SHP77 treated with DMSO at 0.1 percent for 48 hours (cell line): Measurements from ENCODE around the gene GHR.
"Not testable (repeated sequence)": the region's sequence is repeated elsewhere in the genome, so short reads cannot be mapped to it uniquely, and the experiment has no call there.

Experiments used
- DNase-seq: peaks from one replicate; lab custom pipeline; 2025; lab: John Stamatoyannopoulos, UW

The GHR gene

GRCh38 chr5:42569953-42570548 lies 146.8 kb downstream of the GHR start:
- DNase-seq = no peak

DNA sequence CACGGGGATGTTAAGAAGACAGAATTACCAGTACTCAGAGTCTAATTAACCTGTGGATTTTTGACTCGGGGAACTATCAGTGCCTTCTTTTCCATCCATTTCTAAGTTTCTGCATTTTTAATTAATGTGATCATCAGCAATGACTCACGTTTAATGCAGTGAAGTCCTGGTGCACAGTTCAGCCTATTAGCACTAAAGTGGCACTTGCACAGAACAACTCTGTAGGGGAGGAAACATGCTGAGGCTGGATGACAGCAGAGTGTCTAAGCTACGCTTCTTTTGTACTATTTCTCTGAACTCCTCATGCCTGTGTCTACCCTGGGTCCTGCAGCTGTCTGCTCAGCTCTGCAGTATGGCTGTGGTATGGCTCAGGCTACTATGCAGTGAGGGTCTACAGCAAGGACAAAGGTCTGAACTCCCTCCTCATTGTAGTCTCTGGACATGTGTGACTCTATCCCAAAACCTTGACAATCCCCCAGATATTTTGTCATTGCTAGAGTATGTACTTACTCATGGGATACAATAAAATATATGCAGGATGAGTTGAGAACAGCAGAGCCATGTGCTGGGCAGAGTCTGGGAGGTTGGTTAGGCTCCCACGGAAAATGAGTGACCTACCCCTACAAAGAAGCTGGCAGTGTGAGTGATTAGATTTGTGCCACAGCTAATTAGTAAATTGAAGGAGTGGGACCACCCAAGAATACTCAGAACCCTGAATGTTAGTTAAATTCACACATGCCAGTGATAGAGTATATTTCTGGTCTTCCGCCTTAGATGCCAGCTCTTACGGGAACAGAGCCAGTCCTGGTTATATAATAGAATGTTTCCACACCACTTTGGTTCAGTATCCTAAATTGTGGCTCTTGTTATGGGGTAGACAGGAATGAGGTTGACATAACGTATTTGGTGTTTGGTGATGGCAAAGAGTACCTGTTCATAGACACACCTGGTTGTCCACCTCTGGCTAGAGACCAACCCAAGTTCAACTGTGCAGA lies 148.0 kb downstream of the GHR start:
- no peak for DNase-seq

GRCh38 chr5:42572313-42572712 lies 149.1 kb downstream of the GHR start:
- no peak for DNase-seq

DNA sequence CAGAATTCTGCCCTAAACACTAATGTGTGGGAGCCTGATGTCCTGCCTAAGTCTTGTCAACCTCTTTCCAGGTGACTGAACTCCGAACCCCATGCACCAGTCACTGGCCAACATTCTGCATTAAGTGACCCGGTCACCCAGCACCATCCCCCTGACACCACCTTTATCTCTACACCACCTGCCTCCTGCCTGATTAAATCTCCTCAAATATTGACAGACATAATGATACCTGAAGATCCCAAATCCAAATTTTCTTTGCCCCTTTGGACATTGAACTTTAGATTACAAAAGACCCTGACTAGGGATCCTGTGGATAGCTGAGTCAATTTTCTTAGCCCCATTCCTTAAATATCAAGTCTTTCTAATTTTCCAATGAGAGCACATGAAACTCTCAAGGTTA lies 150.1 kb downstream of the GHR start:
- no peak for DNase-seq

DNA sequence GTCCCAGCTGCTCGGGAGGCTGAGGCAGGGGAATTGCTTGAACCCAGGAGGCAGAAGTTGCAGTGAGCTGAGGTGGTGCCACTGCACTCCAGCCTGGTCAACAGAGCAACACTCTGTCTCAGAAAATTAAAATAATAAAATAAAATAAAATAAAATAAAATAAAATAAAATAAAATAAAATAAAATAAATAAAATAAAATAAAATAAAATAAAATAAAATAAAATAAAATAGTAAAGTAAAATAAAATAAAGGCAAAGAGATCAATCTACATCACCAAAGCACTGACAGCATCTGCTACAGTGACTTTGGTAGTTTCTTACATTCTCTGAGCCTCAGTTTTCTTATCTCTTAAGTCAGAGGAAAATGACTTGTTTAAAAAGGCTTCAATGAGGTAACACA lies 152.7 kb downstream of the GHR start:
- DNase-seq = not testable (repeated sequence)

- DNase-seq = not testable (repeated sequence)
These were observed 155.7 kb downstream of the GHR start for GRCh38 chr5:42578901-42579300.

- DNase-seq = no peak
These were observed 156.1 kb downstream of the GHR start for GRCh38 chr5:42579320-42579719.

- DNase-seq = no peak
These were observed 158.6 kb downstream of the GHR start for GRCh38 chr5:42581845-42582244.

- DNase-seq = no peak
These were observed 159.5 kb downstream of the GHR start for GRCh38 chr5:42582723-42583122.

DNA sequence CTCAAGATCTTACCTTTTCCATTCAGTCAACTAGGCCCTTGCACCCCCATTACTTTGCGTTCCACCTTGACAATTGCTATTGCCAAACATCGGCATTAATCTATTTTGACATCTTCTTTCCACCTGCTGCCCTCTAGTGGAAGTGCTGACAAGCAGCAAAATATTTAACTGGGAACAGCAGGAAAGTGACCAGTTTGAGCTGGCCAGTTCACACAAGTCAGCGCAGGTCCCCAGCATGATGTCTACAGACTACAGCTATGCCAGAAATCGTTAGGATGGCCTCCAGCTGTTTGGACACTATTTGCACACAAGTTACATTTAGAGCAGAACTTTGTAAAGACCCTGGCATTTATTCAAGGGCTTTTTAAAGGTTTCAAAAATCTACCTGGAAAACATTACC lies 160.1 kb downstream of the GHR start:
- peak; percentile 61 for DNase-seq

DNA sequence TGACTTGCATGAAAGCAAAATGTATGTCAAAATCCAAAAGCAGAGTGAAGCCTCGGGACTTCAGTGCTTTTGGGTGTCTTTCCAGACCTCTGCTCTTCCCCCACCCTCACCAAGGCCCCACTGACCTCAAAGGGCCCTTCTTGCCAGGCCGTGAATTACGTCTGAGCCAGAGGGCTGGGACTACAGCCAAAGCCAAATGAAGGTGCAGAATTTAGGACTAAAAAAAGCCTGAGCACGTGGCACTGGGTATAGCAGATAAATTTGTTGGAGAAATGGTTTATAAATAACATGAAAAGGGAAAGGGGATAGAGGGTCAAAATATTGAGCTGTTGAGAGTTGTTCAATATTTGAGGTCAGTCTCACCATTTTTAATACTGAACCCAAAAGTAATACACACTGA lies 163.4 kb downstream of the GHR start:
- no peak for DNase-seq

- no peak for DNase-seq
These were observed 164.0 kb downstream of the GHR start for GRCh38 chr5:42587096-42587723.

- no peak for DNase-seq
These were observed 167.3 kb downstream of the GHR start for GRCh38 chr5:42590566-42590965.

- no peak for DNase-seq
These were observed 167.8 kb downstream of the GHR start for GRCh38 chr5:42591015-42591414.

- no peak for DNase-seq
These were observed 169.3 kb downstream of the GHR start for GRCh38 chr5:42592401-42593140.

DNA sequence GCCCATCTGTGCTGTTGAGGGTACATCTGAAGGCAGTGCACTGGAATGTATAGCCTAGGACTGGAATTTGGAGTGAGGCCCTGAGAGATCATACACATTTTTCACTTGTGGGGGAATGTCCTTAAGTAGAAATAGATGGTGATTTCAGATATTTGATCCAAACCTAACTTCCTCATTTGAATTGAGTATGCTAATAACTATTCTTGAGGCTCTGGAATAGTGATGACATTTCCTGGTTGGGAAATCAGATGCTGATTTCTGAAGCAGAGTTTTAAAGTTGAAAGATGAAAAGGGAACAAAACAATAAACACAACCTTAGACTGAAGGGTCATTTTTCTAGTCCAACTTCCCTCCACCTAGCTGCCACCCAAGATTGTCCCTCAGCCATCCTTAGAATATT lies 170.4 kb downstream of the GHR start:
- DNase-seq = no peak

DNA sequence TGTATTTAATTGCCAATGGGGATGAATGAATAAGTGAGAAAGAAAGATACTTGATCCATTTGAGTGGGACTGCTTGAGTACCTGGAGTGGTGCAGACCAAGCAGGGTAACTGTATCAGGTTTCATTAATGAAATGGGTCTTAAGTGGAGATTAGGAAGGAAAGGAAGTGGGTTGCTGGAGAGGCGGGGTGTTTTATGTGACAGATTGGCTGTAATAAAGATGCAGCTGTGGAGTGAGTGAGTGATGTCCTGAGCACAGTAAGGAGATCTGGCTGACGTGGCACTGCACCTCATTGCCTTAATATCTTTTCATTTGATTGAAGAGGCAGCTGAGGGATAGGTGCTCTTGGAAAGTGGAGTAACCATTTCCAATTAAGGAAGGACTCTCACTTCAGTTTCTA lies 172.4 kb downstream of the GHR start:
- no peak for DNase-seq

GRCh38 chr5:42596817-42597216 lies 173.6 kb downstream of the GHR start:
- DNase-seq = no peak

GRCh38 chr5:42597318-42597937 lies 174.2 kb downstream of the GHR start:
- no peak for DNase-seq

GRCh38 chr5:42598311-42598710 lies 175.1 kb downstream of the GHR start:
- DNase-seq = no peak

GRCh38 chr5:42599106-42599505 lies 175.9 kb downstream of the GHR start:
- DNase-seq = no peak

GRCh38 chr5:42600441-42600840 lies 177.2 kb downstream of the GHR start:
- DNase-seq = no peak
